Hematopoietic multipotent progenitor cell treated with erythropoietin and hydrocortisone succinate and interleukin-3 and kit ligand, for 15 days (in vitro differentiated cells): ENCODE data around the gene ACTR3C.
"Not testable (repeated sequence)": the region's sequence is repeated elsewhere in the genome, so short reads cannot be mapped to it uniquely, and the experiment has no call there.

Source experiments
- DNase-seq: peaks from one replicate; pipeline ENCODE4 v3.0.0-alpha.2; 2015; ENCODE audit warnings: low spot score

ACTR3C gene

GRCh38 chr7:150313870-150314269, 9.5 kb downstream of the ACTR3C start:
- DNase-seq = no peak

- no peak for DNase-seq
Observed at GRCh38 chr7:150313367-150313809, 10.0 kb downstream of the ACTR3C start.

- DNase-seq = not testable (repeated sequence)
Observed at GRCh38 chr7:150312649-150313366, 10.5 kb downstream of the ACTR3C start.

- no peak for DNase-seq
Observed at GRCh38 chr7:150311711-150312110, 11.6 kb downstream of the ACTR3C start.

GRCh38 chr7:150311146-150311545, 12.2 kb downstream of the ACTR3C start:
- DNase-seq = no peak

GRCh38 chr7:150308575-150308974, 14.8 kb downstream of the ACTR3C start:
- DNase-seq = no peak

DNA sequence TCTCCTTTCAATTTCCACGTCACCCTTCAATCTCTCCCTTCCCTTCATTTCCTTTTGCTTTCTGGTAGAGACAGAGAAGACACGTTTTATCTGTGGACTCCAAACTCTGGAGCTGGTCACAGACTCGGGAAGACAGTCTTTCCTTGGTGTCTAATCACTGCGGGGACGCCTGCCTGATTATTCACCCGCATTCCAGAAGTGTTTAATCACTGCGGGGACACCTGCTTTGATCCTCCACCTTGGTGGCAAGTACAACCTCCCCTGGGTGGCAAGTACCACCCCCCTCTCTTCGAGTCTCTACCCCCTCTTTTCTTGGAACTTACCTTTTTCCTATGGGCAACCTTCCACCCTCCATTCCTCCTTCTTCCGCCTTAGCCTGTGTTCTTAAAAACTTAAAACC, 15.4 kb downstream of the ACTR3C start:
- no peak for DNase-seq

GRCh38 chr7:150307129-150307528, 16.2 kb downstream of the ACTR3C start:
- no peak for DNase-seq

DNA sequence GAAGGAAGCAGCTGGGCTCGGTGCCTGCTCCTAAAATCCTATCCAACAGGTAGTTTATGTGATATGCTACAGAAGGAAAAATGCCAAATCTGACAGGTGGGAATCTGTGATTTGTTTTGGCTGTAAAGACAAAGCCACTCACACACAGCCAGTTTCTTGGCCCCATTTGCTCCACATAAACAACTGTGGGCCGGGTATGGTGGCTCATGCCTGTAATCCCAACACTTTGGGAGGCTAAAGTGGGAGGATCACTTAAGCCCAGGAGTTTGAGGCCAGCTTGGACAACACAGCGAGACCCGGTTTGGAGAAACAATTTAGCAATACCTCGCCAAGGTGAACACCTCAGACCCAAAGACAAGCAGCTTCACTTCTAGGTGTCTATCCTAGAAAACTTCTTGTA, 17.0 kb downstream of the ACTR3C start:
- not testable (repeated sequence) for DNase-seq

GRCh38 chr7:150305903-150306284, 17.5 kb downstream of the ACTR3C start:
- not testable (repeated sequence) for DNase-seq

DNA sequence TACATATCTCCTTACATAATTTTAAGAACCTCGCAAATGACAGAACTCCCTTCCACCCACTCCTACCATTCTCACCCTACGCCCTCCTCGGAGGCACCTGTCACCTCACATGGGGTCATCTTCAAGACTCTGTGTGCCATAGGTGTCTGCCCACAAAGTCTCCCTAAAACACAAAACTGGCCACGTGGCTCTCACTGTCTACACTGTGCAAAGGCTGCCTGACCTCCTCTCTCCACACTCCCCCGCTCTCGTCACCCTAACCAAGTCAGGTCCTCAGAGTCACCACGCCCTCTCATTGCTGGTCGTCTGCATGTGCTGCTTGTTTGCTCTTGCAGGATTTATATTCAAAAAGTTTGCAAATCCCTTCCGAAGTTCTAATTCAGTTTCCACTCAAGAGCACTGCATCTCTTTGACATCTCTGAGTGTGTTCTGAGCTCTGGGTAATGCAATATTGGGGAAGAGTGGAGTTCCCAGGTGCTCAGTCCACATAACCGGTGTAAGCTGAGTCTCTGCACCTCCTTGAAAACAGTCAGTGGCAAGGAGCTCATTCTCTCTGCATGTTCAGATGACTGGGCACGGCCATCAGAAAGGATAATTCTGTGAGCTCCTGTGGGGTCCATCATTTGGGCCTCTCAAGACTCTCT, 18.0 kb downstream of the ACTR3C start:
- DNase-seq = not testable (repeated sequence)

- DNase-seq = not testable (repeated sequence)
Observed at GRCh38 chr7:150304499-150305258, 18.7 kb downstream of the ACTR3C start.

- not testable (repeated sequence) for DNase-seq
Observed at GRCh38 chr7:150302908-150303310, 20.4 kb downstream of the ACTR3C start.

- DNase-seq = not testable (repeated sequence)
Observed at GRCh38 chr7:150297978-150298377, 25.4 kb downstream of the ACTR3C start.

GRCh38 chr7:150296802-150297201, 26.5 kb downstream of the ACTR3C start:
- DNase-seq = not testable (repeated sequence)

DNA sequence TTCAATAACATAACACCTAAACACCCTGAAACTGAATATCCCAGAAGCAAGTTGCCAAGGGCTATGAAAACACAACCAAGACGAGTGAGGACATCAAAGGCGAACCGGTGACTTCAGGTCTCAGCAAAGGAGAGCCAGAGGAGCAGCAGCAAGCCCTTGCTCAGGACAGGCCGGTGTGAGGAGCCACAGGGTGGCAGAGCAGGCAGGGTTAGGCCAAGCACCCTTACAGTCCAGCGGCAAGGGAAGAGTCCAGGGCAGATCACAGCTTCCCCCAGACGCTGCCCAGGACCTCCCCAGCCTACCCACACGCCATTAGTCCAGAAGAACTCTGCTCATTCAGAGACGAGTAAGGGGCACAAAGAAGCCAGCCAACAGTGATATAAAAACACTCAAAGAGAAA, 27.7 kb downstream of the ACTR3C start:
- not testable (repeated sequence) for DNase-seq

DNA sequence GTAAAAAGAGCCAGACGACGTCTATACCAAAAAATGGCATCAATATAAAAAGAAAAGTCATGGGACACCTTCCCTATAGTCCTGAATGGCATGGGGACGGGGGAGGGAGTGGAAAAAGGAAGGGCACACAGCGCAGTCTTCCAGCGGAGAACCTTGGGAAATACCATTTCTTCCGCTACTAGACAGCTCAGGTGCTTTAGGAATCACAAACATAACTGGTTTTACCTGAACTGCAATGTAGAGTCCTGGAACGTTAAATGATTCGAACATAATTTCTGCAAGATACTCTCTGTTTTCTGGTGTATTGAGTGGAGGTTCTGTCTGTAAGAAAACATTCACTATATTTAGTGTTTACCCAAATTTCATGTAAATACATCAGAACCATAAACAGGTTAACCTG, 28.3 kb downstream of the ACTR3C start:
- not testable (repeated sequence) for DNase-seq

- DNase-seq = not testable (repeated sequence)
Observed at GRCh38 chr7:150290317-150290716, 33.0 kb downstream of the ACTR3C start.

- not testable (repeated sequence) for DNase-seq
Observed at GRCh38 chr7:150288816-150289215, 34.5 kb downstream of the ACTR3C start.

DNA sequence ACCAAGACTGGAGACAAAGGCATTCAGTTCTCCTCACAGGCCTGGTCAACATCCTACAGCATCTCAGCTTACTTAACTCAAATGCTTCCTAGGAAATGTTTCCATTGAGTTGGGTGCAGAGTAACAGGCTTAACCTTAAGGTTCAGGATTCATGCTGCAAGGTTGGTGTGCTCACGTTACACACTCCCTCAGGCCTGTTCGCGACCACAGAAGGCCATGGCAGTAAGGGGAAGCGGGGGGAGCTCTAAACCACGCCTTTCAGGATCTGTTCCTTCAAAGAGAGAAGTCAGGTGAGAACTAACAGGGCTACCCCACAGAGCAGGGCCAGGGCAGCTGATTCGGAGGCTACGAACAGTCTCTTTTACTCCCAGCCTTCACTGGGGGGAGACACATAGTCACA, 35.5 kb downstream of the ACTR3C start:
- DNase-seq = not testable (repeated sequence)

DNA sequence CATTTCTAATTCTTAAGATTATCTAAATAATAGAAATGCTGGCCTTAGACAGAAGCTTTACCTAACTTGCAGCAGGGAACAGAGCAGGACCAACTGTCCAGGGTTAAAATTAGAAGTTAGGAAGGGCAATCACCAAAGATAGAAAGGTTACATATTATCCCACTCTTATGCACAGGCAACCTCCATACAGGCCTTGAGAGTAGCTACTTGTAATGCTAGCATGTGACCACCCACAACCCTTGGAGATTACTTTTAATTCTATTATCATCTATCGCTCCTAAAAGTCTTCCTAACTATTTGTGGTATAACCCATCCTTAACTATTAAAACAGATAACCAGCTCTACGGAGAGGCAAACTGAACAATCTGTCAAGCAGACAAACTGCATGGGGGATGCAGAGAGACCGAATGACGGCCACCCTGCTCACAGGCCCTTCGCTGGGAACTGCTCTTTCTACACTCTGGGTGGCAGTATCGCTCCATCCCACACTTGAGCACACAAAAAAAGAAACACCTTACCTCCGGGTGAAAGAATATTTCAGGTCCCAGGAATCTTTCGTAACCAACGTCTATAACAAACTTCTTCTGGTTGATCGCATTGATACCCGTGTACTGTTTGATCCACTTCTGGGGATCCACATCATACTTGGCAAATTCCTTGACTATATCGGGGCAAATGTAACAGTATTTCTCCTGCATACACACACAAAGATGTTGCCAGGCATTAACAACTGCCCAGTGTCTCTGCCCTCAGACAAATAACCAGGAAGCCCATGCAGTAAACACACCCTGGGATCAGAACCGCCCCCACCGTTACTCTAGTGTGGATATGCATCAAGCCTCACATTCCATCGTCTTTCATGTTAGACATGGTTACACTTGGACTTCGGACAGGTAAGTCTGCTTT, 37.2 kb downstream of the ACTR3C start:
- not testable (repeated sequence) for DNase-seq

DNA sequence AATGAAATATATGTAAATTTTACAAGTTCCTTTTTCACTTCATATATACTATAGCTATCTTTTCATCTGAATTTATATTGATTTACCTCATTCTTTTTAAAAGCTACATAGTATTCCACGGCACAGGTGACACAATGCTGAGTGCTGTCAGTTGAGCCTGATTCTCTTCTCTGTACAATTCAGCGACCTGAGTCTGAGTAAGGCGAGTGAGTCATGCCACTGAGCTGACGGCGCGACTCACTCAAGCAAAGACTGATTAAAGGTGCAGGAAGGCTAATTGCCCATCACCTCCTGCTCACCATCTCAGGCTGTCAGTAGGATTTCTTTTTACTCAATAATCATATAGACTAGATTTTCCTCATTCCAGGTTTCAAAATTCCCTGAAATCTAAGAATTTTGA, 39.7 kb downstream of the ACTR3C start:
- DNase-seq = not testable (repeated sequence)
